Measurements from ENCODE around the gene MED26. TPM values are rescaled to one million over a fixed set of nuclear protein-coding genes. Genes with fewer than 3 reads are reported as not detected.
"Not testable (repeated sequence)": the region's sequence is repeated elsewhere in the genome, so short reads cannot be mapped to it uniquely, and the experiment has no call there.

The MED26 gene
- total RNA-seq (2021) (13.4 and 15.6 TPM in 2 replicates), Bru-seq, nascent RNA (percentile 63 among the genes with signal in this experiment), BruChase-seq, experiment 1, labeled RNA remaining after a 2-hour chase (percentile 76 among the genes with signal in this experiment), BruChase-seq, experiment 2, labeled RNA remaining after a 6-hour chase (percentile 67 among the genes with signal in this experiment)
- long read RNA-seq, partial matches to known transcripts = 0 of 5 reads
- long read RNA-seq, other reads (novel, unspliced or antisense) = 0 of 5 reads

GRCh38 chr19:16628183-16628983, at the start of gene MED26:
Gene MED26 (minus strand): TSS chr19:16628204. CDS start chr19:16627943, 261 bp downstream.
- Histone ChIP-seq H3K9me3 (ENCODE audit: low read depth, low read length, poor library complexity, severe bottlenecking) (no peaks in the 10 kb centered on the region), H3K27me3 (replicated peaks; ENCODE audit: insufficient read depth, low read depth, low read length, poor library complexity) (no peaks in the 10 kb centered on the region), H3K4me3 (ENCODE audit: low read depth, low read length, poor library complexity, severe bottlenecking) (peak within 1 kb of the TSS; percentile 100), H3K27ac (ENCODE audit: low read depth, low read length, poor library complexity, severe bottlenecking) (peak within 1 kb of the TSS; percentile 98), H3K4me1 (ENCODE audit: insufficient read depth, low read length, poor library complexity, severe bottlenecking) (peaks cover 15% of the 10 kb centered on the region), H3K36me3 (ENCODE audit: insufficient read depth, low read length, poor library complexity, severe bottlenecking) (peaks cover 18% of the 10 kb centered on the region)
- DNase-seq (ENCODE audit: low spot score) = peak; percentile 96
- intact Hi-C loops (cut with micrococcal nuclease; ENCODE audit: unreplicated experiment) = loop anchor here (5.0 kb wide), 2 partner anchors 56 to 449 kb away; partner anchors contain the start of genes HAUS8, MYO9B and SLC35E1
- POLR2A ChIA-PET (ENCODE audit: low non-redundant PET) = no interaction called here
- TF ChIP-seq EZH2 (IDR thresholded peaks at IDR 0.05; ENCODE audit: borderline replicate concordance, low read depth, low read length, poor library complexity, severe bottlenecking) = no peak
- no peak for TF ChIP-seq CTCF (conservative IDR thresholded peaks at IDR 0.05; ENCODE audit: low read depth, low read length)
- BruUV-seq (replicated peaks) = no TSS peak
- CTCF ChIA-PET = no interaction called here

- POLR2A ChIA-PET (ENCODE audit: low non-redundant PET) = no interaction called here
- DNase-seq (ENCODE audit: low spot score) = no peak
- Histone ChIP-seq H3K36me3 (ENCODE audit: insufficient read depth, low read length, poor library complexity, severe bottlenecking) (peaks cover 14% of the 10 kb centered on the region), H3K27ac (ENCODE audit: low read depth, low read length, poor library complexity, severe bottlenecking) (no peak overlapping the region), H3K27me3 (replicated peaks; ENCODE audit: insufficient read depth, low read depth, low read length, poor library complexity) (no peaks in the 10 kb centered on the region), H3K9me3 (ENCODE audit: low read depth, low read length, poor library complexity, severe bottlenecking) (no peaks in the 10 kb centered on the region), H3K4me1 (ENCODE audit: insufficient read depth, low read length, poor library complexity, severe bottlenecking) (no peaks in the 10 kb centered on the region), H3K4me3 (ENCODE audit: low read depth, low read length, poor library complexity, severe bottlenecking) (no peak overlapping the region)
- intact Hi-C loops (cut with micrococcal nuclease; ENCODE audit: unreplicated experiment) = no loop called here
- TF ChIP-seq EZH2 (IDR thresholded peaks at IDR 0.05; ENCODE audit: borderline replicate concordance, low read depth, low read length, poor library complexity, severe bottlenecking) (no peak), CTCF (conservative IDR thresholded peaks at IDR 0.05; ENCODE audit: low read depth, low read length) (no peak)
- CTCF ChIA-PET = no interaction called here
- BruUV-seq (replicated peaks) = no TSS peak
Measured at GRCh38 chr19:16677055-16677454, 49.1 kb upstream of the MED26 start.

GRCh38 chr19:16676101-16676798, 48.2 kb upstream of the MED26 start:
- Histone ChIP-seq H3K36me3 (ENCODE audit: insufficient read depth, low read length, poor library complexity, severe bottlenecking) (peaks cover 10% of the 10 kb centered on the region), H3K9me3 (ENCODE audit: low read depth, low read length, poor library complexity, severe bottlenecking) (no peaks in the 10 kb centered on the region), H3K4me3 (ENCODE audit: low read depth, low read length, poor library complexity, severe bottlenecking) (no peak overlapping the region), H3K4me1 (ENCODE audit: insufficient read depth, low read length, poor library complexity, severe bottlenecking) (no peaks in the 10 kb centered on the region), H3K27ac (ENCODE audit: low read depth, low read length, poor library complexity, severe bottlenecking) (no peak overlapping the region), H3K27me3 (replicated peaks; ENCODE audit: insufficient read depth, low read depth, low read length, poor library complexity) (no peaks in the 10 kb centered on the region)
- DNase-seq (ENCODE audit: low spot score) = no peak
- no TSS peak for BruUV-seq (replicated peaks)
- TF ChIP-seq EZH2 (IDR thresholded peaks at IDR 0.05; ENCODE audit: borderline replicate concordance, low read depth, low read length, poor library complexity, severe bottlenecking) = no peak
- TF ChIP-seq CTCF (conservative IDR thresholded peaks at IDR 0.05; ENCODE audit: low read depth, low read length) = no peak
- POLR2A ChIA-PET (ENCODE audit: low non-redundant PET) = no interaction called here
- CTCF ChIA-PET = no interaction called here
- intact Hi-C loops (cut with micrococcal nuclease; ENCODE audit: unreplicated experiment) = no loop called here

- H3K9me3 ChIP-seq (ENCODE audit: low read depth, low read length, poor library complexity, severe bottlenecking); intact Hi-C loops (cut with micrococcal nuclease; ENCODE audit: unreplicated experiment); DNase-seq (ENCODE audit: low spot score): not testable (repeated sequence)
Measured at GRCh38 chr19:16673839-16674238, 45.8 kb upstream of the MED26 start.

More at GRCh38 chr19:16673839-16674238, 45.8 kb upstream of the MED26 start:
- POLR2A ChIA-PET (ENCODE audit: low non-redundant PET) = interaction anchor here (0.5 kb wide), 1 partner anchor 152 kb away, joined by 5 read pairs; no protein-coding TSS in a partner anchor
- H3K4me1 ChIP-seq (ENCODE audit: insufficient read depth, low read length, poor library complexity, severe bottlenecking); H3K36me3 ChIP-seq (ENCODE audit: insufficient read depth, low read length, poor library complexity, severe bottlenecking); H3K27me3 ChIP-seq (replicated peaks; ENCODE audit: insufficient read depth, low read depth, low read length, poor library complexity); BruUV-seq (replicated peaks); H3K27ac ChIP-seq (ENCODE audit: low read depth, low read length, poor library complexity, severe bottlenecking); H3K4me3 ChIP-seq (ENCODE audit: low read depth, low read length, poor library complexity, severe bottlenecking): not testable (repeated sequence)
- CTCF ChIA-PET = interaction anchor here (0.6 kb wide), 1 partner anchor 323 kb away, joined by 3 read pairs; no protein-coding TSS in a partner anchor

All from A673 (cell line).